ENCODE measurements around the gene SLTM.
A peak's percentile ranks its signal among the peaks of the same experiment; 100 is the strongest.
"Not testable (repeated sequence)": the region's sequence is repeated elsewhere in the genome, so short reads cannot be mapped to it uniquely, and the experiment has no call there.

Gene SLTM

DNA sequence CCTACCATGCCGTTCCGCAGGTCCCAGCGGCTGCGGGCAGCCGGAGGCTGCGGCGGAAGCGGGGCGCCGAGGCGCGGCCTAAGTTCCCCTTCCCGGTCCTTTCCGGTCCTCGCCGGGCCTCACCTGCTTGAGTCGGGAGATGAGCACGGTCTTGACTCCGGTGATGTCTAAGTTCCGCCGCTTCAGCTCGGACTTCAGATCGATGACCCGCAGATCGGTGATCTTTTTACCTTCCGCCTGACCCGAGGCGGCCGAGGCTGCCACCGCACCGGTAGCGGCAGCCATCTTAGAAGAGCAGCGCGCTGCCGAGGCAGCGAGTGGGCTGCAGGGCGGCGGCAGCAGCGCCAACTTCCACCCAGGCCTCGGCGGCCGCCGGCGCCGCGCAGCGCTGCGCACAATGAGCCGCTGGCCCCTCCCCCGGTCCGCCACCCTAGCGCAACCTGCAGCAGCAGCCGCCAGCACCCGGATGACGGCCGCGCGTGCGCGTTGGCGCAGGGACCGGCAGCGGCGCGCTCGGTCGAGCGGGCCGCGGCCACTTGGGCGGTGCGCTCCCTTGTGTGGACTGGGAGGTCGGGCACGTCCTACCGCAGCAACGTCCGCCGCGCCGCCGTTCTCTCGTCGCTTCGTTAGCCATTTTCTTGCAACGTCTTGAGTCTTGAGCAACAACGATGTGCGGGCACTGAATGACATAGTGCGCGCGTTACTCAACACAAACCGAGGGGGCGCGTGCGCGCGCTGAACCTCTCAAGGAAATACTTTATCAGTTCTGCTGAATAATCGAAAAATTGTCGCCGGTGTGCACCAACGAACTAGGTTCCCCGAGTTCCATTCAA is at the start of gene SLTM:
SLTM (minus strand) TSS at position 399 of the 833 bp plus-strand sequence; CDS start at position 285, 114 bp downstream.
- DNase-seq (ENCODE audit: low spot score) = peak; percentile 99
- peak; percentile 96 for FAIRE-seq

DNA sequence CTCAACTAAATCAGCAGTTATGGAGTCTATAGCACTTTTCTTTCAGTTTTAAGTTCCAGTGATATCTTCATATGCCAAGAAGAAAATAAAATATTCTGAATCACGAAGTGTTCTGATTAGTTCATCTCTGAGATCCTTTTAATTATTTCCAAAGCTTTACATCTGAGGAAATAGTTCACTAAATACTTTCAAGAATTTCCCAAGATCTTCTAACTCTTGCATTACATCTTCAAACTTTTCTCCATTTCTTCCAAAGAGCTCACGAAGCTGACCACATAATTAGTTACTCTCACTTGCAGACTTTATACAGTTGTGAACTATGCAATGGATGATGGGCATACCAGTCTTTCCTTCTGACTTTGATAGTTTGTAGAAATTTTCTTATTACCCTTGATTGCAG is 49.8 kb upstream of the SLTM start:
- DNase-seq (ENCODE audit: low spot score) (no peak), FAIRE-seq (no peak)

DNA sequence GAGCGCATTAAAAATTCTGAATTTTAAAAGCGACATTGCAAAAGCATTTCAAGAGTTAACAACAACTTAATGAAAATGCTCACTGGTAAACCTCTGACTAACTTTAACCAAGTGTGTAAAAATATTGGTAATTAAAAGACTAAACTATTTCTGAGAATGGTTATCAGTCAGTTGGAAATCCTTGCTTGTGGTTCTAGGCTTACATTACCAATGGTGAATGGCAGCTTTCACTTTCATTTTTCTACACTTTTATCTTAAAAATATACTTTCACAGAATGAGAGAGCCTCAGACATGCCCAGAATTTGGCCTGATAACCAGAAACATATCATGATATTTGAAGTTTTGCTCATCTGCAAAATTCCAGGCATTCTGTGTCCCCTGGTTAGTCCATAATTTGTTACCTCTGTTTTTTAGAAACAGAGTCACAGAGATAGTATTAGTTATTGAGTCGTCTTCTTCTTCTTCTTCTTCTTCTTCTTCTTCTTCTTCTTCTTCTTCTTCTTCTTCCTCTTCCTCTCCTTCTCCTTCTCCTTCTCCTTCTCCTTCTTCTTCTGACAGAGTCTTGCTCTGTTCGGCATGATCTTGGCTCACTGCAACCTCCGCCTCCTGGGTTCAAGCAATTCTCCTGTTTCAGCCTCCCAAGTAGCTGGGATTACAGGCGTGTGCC is 48.5 kb upstream of the SLTM start:
- DNase-seq (ENCODE audit: low spot score) = no peak
- no peak for FAIRE-seq

DNA sequence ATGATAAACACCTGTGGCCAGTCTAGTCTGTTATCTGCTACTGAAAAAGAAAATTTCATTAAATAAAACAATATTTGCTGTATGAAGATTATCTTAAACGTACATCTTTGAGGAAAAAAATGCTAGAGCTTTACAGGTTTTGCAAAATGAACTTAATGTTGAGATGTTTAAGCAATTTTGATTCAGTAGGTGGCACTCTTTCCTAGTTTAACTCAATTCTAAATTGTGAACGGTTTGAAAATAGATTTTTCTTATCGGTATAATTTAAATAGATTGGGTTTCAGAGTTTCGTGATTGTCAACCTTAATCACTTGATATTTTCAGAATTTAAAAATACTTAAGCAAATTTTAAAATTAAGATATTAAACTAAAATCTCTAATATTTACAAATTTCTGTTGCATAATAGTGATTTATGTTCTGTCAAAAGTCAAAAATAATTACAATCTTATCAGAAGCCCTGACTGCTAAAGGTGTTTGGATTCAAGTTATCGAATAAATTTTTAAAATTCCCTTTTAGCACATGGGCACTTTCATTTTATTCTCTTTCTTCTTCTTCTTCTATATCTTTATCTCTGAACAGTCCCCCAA is 47.0 kb upstream of the SLTM start:
- FAIRE-seq (no peak), DNase-seq (ENCODE audit: low spot score) (no peak)

DNA sequence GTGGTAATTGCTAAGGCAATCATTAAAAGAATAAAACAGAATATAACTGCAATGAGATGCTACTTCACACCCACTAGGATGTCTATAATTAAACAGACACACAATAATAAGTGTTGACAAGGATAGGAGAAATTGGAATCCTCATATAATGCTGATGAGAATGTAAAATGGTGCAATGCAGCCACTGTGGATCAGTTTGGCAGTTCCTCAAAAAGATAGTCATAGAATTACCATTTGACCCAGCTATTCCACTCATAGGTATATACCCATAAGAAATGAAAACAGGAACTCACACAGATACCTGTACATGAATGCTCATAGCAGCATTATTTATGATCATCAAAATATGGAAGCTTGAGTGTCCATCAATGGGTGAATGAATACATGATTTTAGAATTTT is 44.4 kb upstream of the SLTM start:
- FAIRE-seq (no peak), DNase-seq (ENCODE audit: low spot score) (no peak)

DNA sequence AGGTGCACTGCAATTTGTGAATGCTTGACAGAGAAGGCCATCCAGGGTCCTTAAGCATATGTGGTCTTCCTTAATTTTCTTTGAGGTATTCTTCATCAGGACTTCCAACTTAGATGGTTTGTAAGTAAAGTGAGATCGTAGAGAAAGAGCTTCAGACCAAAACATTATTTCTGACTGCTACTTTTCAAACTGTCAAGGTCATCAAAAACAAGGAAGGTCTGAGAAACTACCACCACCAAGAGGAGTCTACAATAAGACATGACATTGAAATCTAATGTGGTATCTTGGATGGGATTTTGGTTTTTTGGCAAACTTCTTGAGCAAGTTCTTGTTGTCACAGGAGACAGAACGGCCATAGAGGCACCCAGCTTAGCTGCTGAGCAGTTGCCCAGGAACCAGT is 34.0 kb upstream of the SLTM start:
- no peak for FAIRE-seq
- no peak for DNase-seq (ENCODE audit: low spot score)

DNA sequence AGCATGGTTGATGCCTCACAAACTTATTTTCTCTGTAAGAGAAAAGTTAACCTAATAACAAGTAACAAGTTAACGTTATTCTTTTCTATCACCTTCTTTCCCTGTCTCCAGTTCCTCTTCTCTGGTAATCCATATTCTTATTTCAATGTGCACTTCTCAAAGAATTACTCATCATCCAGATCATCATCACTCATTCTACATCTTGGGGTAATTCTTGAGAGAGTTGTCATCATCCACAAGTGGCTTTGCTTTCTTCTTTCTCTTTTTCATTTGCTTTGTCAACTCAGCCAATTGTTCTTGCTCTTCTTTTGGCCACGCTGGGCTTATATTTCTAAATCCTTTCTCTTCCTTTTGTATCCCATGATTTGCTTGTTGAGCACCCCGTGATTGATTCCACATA is 33.2 kb upstream of the SLTM start:
- DNase-seq (ENCODE audit: low spot score) = no peak
- no peak for FAIRE-seq

DNA sequence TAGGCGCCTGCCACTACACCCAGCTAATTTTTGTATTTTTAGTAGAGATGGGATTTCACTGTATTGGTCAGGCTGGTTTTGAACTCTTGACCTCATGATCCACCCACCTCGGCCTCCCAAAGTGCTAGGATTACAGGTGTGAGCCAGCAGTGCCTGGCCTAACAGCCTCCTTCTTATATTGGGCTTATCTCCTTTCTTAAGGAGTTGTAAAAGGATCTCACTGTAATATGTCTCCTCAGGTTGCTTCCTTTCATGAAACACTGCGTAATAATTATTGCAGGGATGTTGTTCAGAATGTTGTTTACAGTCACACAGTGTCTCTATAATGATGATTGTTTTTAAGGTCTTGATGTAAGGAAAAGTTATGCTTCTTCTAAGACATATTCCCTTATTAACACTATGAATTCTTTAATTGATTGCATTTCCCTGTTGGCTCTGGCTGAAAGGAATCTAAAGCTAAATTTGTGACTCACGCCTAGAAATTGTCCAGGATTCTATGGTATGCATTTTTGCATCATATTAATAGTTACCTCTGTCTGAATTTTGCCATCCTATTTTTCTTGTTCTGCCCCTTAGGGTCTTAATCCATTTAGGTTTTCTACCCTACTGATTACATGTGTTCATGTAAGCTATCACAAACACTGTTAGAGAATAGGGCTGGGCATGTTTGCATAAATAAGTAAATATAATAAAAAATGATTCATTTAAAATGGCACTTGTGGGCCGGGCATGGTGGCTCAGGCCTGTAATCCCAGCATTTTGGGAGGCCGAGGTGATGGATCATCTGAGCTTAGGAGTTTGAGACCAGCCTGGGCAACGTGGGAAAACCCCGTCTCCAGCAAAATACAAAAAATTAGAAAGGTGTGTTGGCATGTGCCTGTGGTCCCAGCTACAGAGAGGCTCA is 29.4 kb upstream of the SLTM start:
- FAIRE-seq = no peak
- DNase-seq (ENCODE audit: low spot score) = no peak

DNA sequence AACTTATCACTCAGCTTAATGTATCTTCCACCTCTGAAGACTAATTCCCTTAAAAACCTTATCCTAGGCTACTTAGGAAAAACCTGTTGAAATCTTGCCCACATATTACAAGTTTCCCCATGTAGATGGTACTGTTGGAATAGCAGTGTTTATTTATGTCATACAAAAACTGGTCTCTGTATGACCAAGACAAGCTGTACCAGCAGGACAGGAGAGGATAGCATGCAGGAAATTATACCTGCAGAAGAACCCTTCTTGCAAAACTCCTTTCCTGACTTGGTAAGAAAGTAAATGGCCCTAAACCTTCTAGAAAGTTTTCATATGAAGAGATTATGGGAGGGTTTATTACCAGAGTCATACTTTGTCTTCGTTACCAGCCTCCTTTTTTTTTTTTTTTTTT is 28.7 kb upstream of the SLTM start:
- no peak for FAIRE-seq
- no peak for DNase-seq (ENCODE audit: low spot score)

DNA sequence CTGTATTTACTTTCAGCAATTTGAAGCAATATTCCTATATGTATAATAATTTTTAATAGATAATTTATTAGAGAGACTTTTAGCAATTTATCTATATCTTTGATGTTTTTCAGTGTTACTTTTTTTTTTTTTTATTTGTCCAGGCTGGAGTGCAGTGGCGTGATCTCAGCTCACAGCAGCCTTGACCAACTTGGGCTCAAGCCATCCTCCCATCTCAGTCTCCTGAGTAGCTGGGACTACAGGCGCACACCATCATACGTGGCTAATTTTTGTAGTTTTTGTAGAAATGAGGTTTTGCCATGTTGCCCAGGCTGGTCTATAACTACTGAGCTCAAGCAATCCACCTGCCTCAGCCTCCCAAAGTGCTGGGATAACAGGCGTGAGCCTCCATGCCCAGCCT is 25.3 kb upstream of the SLTM start:
- FAIRE-seq = no peak
- DNase-seq (ENCODE audit: low spot score) = no peak

DNA sequence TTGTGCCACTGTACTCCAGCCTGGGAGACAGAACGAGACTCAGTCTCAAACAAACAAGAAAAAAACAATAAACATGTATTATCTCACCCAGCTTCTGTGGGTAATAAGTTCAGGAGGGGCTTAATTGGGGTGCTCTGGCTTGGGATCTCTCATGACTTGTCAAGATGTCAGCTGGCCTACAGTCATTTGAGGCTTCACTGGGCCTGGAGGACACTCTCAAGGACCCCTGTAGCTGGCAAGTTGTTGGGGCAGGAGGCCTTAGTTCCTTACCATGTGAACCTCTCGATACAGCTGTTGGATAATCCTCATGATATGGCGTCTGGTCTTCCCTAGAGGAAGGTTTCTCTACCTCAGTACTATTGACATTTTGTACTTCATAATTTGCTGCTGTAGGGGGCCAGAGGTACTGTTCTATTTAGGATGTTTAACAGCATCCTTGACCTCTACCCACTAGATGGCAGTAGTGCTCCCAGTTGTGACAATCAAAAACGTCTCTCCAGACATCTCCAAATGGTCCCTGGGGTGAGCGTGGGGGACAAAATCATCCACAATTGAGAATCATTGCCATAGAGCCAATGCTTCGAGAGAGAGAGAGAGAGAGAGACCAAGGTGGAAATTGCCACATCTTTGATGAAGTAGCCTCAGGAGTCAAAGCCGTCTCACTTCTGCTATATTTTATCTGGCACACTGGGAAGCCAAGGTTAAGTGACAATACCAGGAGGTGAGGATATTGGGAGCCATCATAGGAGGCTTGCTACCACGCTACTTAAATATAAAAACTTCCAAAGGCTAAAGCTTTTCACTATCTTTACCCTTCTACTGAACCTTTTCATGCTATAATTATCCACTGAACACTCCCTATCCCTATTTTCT is 23.9 kb upstream of the SLTM start:
- DNase-seq (ENCODE audit: low spot score) = peak; percentile 75
- peak; percentile 90 for FAIRE-seq

DNA sequence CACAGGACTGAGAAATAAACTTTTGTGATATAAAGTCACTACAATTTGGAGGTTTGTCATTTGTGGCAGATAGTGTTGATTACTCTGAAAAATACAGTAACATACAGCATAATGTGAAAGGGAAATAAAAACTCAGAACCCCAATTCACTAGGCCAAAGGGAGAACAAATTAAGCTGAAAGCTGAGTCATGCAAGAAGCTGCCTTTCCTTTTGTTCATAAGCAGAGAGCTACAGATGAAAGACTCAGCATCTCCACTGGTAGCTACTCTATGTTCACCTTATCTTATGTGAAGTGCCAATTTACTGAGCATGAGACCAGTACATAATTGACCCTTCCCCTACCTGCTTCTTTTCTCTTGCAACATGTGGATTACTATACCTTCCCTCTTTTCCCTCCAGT is 19.3 kb upstream of the SLTM start:
- DNase-seq (ENCODE audit: low spot score) (no peak), FAIRE-seq (no peak)

DNA sequence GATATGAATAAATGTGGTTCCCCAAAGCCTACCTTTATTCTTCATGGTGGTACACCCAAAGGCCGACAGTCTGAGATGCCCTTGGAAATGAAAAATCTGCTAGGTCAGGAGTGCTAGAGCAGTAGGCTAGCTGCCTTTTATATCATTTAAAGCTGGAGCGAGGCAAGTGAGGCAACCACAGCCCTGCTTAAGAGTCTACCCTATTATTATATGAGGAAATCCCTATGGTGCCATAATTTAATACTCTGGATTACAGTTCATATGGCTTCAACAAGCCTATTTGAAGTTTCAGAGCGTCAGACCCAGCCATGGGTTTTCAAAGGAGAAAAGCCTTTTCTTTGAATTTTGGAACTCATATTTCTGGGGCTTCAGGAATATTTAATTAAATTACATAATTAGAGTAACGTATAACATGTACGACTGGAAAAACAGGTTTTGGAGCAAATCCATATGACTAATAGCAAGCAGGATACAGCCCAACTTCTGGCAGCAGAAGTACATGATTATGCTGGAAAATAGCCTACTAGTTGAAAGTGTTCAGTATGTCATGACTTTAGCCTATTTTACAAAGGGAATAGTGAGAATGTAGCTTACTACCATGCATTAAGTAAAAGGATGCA is 18.0 kb upstream of the SLTM start:
- FAIRE-seq (peak; percentile 27), DNase-seq (ENCODE audit: low spot score) (no peak)

DNA sequence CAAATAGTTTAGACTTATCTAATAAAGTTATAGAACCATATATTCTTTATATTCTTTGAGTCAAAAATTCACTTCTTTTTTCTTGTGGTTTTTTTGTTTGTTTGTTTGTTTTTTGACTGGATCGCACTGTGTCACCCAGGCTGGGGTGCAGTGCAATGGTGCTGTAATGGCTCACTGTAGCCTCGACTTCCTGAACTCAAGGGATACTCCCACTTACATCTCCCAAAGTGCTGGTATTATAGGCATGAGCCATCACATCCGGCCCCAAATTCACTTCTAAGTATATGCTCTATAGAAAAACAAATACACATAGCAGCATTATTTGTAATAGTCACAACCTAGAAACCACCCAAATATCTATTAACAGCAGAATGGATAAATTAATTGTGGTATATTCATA is 13.7 kb upstream of the SLTM start:
- DNase-seq (ENCODE audit: low spot score) = no peak

DNA sequence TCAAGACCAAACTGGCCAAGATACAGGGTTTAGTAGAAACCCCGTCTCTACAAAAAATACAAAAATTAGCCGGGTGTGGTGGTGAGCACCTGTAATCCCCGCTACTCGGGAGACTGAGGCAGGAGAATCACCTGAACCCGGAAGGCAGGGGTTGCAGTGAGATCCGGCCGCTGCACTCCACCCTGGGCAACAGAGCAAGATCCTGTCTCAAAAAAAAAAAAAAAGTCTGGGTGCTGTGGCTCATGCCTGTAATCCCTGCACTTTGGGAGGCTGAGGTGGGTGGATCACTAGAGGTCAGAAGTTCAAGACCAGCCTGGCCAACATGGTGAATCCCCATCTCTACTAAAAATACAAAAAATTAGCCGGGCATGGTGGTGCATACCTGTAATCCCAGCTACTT is 1.5 kb upstream of the SLTM start:
- FAIRE-seq; DNase-seq (ENCODE audit: low spot score): not testable (repeated sequence)

More for the DNA sequence above, 13.7 kb upstream of the SLTM start:
- FAIRE-seq = no peak

DNA sequence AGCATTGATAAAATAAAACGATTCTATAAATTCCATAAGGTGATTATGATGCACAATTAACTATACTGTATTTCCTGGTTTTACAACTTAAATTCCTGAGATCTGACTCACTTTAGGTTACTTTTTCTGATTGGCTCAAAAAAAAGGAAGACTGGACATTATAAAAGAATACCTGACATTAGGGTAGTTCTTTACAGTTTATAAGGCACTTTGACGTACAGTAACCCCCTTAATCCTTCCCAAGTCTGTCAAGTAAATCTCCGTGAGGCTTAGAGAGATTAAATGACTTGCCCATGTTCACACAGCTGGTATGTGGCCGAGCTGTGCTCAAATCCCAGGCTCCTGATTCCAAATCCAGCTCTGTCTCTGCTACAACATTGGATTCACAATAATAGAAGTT is 1.0 kb upstream of the SLTM start:
- FAIRE-seq = no peak
- DNase-seq (ENCODE audit: low spot score) = no peak

DNA sequence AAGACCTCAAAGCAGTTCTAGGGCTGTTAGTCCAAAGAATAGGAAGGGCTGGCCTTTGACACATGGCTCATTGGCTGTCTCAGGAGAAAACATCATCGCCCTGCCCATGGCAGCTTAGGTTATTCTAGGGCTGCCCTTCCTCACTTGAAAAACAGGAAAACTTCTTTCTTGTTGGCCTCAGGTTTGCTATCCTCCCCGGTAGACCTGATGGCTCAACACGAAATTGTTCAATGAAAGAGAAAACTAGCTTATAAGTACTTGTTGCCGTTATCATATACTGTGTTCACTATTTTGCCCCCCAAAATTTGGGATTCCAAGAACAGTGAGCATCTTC is 602 bp upstream of the SLTM start:
- DNase-seq (ENCODE audit: low spot score) = no peak
- FAIRE-seq = no peak

DNA sequence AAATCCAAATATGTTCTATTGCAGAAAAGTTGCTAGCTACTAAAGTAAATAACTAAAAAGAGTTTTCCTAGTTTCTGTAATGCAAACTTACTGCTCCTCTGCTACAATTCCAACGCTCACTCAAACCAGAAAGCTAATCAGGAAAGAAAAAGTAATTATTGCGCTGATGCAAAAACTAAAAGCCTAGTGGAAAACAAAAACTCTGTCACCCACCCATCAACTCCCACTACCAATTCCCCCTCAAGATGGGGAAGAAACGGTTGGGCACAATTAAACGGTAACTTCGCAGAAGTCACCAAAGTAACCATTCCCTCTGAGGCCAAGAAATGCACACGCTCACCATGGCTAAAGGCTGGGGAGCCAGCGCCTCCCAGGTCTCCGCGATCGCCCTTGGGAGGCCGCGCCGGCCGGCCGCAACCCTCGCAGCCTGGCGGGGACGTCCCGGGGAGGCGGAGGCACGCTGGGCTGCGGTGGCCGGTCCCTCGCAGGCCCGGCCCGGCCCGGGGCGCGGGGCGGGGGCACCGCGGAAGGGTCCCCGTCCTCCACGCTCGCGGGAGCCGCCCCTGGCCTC is 684 bp downstream of the SLTM start:
- DNase-seq (ENCODE audit: low spot score) (peak; percentile 70), FAIRE-seq (no peak)

DNA sequence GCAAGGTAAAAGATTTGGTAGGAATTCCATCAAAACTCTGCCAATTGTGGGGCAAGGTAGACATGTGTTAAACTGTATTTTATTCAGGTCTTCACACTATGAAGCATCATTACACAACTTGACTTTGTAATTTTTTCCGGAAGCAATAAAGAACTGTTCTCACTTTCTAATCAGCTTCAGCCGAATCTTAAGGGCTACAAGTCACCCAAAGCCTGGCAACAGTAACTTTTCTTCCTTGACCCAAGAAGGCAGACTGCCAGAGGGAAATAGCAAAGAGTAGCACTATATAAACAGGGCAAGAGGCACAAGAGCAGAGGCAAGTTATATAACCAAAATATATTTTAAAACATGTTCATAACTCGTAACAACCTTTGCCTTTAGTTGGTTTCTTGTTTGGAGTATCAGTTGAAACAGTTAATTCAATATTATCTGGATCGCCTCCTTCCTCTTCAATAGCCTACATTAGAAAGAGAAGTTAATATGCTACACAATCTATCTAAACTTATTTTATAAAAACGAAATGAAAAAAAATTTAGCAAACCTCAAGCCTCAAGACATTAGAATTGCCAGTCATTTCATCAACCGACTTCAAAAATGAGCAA is 1.4 kb downstream of the SLTM start:
- peak; percentile 19 for DNase-seq (ENCODE audit: low spot score)
- no peak for FAIRE-seq

Data from urothelium cell line (cell line).